Measurements from ENCODE around the gene PCNX2.

- peak; percentile 14; the same call in 1 of the 2 replicates for TF ChIP-seq CTCF (IDR thresholded peaks at IDR 0.05; ENCODE audit: low read length)
- no peak for TF ChIP-seq EZH2phosphoT487 (IDR thresholded peaks at IDR 0.05; ENCODE audit: low read length)
Measured at GRCh38 chr1:233025157-233025556, 270.4 kb downstream of the PCNX2 start.
